ENCODE measurements around the gene SNTB2.

Gene SNTB2

DNA sequence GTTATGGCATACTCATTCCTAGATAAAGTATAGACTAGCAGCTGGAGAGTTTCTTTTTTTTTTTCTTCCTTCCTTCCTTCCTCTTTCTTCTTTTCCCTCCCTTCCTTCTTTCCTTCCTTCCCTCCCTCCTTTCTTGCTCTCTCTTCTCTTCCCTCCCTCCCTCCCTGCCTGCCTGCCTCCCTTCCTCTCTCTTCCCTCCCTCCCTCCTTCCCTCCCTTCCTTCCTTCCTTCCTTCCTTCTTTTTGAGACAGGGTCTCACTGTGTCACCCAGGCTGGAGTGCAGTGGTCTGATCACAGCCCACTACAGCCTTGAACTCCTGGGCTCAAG is 7.0 kb upstream of the SNTB2 start:
- DNase-seq (ENCODE audit: low read depth in 2 of 2) = no peak

DNA sequence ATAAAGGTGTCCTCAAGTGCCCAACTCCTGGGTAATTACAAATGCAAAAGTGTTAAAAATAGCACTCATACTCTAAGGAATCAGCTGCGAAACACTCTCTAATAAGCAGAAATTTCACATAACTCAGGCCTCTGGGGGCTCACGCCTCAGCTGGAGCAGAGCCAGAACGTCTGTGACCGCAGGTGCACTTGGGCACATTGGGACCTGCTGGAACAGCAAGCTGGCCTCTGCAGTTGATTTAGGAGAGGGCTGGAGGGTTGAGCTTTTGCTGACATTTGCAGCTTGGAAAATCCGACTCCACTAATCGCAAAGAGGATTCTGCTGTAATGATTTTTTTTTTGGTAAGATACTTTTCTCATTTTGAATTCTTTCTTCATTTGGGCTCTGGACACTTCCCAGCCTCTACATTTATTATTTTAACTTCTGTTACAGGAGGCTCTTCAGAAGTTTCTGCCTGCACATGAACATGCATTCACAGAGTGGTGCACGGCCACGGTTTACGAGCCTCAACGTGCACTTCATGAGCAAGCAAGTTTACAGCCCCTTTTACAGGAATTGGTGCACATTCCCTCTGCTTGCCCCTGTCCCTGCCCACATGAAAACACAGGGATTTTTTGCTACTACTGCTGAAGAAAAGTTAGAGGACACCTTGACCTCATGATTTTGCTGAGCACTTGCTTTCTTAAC is 4.1 kb upstream of the SNTB2 start:
- DNase-seq (ENCODE audit: low read depth in 2 of 2) = no peak

DNA sequence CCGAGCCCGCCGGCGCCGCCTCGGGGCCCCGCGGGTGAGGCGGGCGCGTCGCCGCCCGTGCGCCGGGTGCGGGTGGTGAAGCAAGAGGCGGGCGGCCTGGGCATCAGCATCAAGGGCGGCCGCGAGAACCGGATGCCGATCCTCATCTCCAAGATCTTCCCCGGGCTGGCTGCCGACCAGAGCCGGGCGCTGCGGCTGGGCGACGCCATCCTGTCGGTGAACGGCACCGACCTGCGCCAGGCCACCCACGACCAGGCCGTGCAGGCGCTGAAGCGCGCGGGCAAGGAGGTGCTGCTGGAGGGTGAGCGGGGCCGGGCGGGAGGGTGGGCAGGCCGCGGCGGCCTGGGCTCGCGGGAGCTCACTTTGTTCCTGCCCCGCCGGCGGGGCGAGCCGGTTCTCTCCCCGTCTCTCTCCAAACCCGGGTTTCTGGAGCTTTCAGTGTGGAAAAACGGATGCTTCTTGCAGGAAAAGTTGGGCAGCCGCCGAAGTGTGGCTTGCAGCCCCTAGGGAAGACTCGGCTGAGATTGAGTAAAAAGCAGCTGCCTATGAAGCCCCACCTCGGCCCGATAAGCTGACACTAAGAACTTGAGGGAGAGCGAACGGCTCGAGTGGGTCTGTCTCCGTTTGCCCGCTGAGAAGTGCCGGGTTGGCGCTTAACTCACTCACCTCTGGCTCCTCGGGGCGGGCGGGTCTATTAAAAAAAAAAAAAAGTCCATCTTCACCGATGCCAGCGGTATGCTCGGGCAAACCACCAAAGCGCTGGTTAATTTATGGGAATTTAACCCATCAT is 677 bp downstream of the SNTB2 start:
- DNase-seq (ENCODE audit: low read depth in 2 of 2) = peak in 1 of 2 donors; percentile 28

DNA sequence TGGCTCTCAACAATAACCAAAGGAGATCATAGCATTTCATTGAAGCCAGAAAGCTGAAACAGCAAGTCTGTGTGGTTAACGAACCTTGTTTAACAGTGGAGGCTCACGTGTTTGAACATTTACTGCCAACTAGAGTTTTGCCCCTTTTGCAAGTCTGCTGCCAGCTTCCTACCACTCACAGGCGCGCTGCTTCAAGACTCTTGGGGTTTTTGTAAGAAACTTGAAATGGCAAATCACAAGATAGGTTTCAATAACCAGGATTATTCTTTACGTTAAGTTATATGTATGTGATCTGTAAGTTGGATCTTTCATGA is 1.2 kb downstream of the SNTB2 start:
- DNase-seq (ENCODE audit: low read depth in 2 of 2) = no peak

DNA sequence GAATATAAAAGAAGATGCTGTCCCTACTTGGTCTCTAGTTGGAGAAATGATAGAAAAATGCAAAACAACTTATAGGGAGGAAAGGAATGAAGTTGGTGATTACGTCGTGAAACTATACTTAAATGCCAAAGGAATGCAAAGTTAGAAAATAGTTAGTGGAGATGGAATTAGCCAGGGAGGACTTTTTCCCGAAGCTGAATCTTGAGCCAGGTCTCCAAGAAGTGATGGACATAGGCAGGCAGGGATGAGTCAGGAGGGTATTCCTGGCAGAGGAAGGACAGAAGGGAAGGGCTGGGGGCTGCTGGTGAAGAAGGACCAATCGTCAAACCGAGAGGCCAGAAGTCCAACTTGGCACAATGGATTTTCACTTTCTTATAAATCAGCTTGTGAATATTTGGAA is 1.8 kb downstream of the SNTB2 start:
- DNase-seq (ENCODE audit: low read depth in 2 of 2) = no peak

DNA sequence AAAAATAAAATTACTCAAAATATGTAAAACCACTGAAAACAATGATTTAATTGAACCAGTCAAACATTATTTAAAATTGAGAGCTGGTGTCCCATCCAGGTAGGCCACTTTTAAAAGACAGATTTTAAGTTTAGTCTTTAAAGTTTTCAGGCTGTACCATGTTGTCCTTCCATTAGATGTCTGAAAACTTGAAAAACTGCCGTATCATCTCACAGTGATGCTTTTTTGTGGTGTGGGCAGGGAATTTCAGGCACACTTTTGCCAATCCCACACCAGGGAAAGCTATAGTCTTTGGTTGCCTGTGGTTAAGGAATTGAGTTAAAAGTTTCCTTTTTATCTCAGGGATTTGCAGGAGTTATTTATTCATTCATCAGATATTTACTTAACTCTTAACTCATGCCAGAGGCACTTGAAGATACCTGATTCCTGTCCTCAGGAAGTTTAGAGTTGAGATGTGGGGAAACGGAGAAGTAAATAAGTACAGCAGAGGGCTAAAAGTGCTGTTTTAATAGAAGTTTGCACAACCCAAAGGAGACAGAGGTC is 3.2 kb downstream of the SNTB2 start:
- no peak for DNase-seq (ENCODE audit: low read depth in 2 of 2)

DNA sequence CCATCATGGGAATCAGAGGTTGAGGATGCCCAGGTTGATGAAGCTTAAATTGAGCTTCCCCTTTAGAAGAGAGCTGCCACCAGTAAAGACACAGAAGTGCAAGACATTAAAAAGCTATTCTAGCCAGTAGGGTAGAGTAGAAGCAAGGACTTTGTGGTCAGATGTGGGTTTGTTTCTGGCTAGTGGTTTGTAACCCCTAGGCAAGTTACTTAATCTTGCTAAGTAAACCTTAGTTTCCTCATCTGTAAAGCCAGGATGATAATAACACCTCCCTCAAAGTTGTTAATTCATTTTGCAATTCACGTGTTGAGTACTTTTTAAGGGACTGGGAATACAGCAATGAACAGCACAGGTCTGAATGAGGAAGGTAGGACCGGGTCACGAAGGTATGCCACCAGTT is 3.6 kb downstream of the SNTB2 start:
- DNase-seq (ENCODE audit: low read depth in 2 of 2) = no peak

DNA sequence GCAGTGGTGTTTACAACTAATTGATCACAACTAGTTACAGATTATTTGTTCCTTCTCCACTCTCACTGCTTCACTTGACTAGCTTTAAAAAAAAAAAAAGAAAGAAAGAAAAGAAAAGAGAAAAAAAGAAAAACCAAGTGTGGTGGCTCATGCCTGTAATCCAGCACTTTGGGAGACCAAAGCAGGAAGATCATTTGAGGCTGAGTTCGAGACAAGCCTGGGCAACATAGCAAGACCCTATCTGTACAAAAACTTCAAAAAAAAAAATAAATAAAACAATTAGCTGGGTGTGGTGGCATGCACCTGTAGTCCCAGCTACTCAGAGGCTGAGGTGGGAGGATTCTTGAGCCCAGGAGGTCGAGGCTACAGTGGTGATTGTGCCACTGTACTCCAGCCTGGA is 4.2 kb downstream of the SNTB2 start:
- no peak for DNase-seq (ENCODE audit: low read depth in 2 of 2)

DNA sequence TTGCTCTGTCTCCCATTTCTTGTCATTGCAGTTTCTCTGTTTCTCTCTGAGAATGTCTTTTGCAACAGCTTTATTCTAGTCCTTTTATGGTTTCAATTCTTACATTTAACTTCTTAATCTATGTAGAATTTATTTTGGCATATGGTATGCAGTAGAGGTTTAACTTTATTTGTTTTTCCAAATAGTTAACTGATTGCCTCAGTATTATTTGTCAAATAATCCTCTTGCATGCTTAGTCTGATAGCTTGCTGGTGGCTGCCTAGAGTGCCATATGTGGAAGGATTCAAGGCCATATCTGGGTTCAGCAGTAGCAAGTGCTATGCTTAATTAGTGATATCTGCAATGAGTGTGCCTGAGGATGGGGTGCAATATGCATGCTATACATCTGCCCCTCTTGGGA is 6.9 kb downstream of the SNTB2 start:
- DNase-seq (ENCODE audit: low read depth in 2 of 2) = no peak

DNA sequence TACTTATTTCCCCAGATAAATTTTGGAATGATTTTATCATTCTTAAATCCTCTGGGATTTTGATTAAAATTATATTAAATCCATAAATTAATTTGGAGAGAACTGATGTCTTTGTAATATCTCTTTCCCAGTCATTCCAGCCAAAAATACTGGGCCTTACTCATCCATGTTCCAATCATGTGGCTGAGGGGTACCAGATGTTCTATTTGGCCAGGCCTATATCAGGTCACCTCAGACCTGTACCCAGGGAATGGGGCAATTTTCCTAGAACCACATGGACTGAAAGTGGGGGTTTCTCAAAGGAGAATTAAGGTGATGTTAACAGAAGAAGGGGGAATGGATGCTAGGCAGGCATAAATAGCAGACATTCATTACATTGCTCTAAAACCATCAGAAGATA is 7.5 kb downstream of the SNTB2 start:
- DNase-seq (ENCODE audit: low read depth in 2 of 2) = no peak

DNA sequence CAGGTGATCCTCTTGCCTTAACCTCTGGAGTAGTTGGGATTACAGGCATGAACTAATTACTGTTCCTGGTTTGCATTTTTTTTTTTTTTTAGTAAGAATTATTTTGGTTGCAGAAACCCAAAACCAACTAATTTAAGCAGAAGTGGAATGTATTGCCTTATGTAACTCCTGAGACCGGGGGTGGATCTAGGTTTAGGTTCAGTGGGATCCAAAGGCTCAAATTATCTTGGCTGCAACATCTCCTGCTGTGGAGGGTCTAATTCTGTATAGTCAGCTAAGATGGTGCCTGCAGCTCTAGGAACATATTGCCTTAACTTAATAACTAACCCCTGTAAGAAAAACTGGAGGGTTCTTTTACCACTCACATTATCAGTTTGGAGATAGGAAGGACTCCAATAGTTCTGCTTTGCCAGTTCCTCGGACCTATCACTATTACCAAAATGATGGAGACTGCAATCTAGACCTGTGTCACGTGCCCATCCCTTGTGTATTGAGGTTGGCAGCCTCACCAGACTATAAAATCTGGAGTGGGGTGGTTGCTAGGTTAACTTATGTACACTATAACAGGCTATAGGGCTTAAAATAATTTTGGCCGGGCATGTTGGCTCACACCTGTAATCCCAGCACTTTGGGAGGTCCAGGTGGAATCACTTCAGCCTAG is 8.5 kb downstream of the SNTB2 start:
- no peak for DNase-seq (ENCODE audit: low read depth in 2 of 2)

DNA sequence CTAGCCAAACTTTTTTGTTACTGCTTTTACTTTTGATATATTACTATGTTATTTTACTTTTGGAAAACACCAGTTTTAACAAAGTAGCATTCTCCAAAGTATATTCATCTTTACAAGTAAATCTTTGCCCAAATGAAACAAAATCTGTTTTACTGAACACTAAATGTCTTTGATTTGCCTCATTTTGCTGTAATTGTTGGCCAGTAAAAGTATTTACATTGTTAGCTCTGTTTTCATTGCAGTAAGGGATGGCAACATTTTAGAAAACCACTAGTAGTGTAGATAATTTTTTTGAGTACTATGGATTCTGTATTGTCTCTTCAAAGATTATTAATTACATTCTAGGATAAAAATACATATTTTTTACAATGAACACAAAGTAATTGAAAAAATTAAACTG is 10.6 kb downstream of the SNTB2 start:
- no peak for DNase-seq (ENCODE audit: low read depth in 2 of 2)

DNA sequence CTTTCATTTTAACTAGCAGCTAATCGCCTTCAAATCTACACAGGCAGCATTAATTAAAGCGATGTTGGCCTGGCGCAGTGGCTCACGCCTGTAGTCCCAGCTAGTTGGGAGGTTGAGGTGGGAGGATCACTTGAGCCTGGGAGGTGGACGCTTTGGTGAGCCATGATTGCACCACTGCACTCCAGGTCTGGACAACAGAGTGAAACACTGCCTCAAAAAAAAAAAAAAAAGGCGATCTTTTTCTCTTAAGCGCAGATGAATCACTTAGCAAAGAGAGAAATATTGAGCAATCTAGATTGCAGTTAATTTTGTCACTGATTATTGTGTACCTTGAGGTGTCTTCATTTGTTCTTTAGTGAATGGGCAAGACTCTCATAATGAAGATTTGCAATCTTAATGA is 12.4 kb downstream of the SNTB2 start:
- DNase-seq (ENCODE audit: low read depth in 2 of 2) = no peak

DNA sequence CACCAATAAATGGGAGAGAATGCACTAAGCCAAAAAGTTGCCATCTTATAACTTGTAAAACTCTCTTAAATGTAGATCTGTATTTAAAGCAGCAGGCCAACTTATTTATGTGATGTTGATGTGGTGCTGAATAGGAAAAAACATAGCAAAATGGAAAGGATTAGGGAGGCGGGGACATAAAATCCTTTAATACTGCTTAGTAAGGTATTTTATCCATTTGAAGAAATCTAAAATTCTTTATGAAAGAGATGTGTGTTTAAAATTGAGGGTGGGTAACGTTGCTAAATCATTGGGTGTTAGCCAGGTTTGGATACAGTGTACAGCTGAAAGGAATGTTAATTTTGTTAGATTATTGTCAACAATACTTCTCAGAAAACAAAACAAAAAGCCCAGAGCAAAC is 14.3 kb downstream of the SNTB2 start:
- no peak for DNase-seq (ENCODE audit: low read depth in 2 of 2)

DNA sequence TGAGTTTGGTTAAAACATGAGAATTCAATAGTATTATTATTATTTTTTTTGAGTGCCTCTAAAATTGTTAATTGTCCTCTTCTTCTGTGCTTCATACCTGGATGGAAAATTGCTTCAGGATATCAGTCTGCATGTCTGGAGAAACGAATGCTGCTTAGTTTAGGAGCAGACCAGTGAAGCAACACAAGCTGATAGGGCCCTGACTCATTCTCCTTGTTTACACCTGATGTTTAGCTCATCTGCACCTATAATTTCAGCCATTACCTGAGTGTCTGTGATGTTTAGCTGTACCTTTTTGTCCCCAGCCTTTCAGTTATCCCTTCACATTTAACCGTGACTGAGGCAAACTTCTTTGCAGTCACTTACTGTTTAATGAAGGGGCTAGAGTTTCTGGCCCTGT is 14.8 kb downstream of the SNTB2 start:
- DNase-seq (ENCODE audit: low read depth in 2 of 2) = no peak

DNA sequence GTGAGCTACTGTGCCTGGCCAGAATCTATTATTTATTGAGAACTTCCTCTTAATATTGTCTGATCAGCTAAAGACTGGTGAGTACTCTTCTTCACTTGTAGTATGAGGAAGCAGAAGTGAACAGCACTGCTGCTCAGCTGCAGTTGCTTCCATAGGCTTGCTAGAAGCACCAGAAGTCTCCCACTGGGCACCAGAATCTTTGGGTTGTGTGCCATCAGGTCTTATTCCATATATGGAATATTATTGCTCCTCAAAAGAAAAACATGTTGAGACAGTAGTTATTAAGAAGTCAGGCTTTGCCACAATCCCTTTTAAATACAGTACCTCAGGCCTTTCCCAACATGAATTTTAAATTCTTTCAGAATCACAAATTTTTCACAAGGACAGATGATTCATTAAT is 17.2 kb downstream of the SNTB2 start:
- no peak for DNase-seq (ENCODE audit: low read depth in 2 of 2)

DNA sequence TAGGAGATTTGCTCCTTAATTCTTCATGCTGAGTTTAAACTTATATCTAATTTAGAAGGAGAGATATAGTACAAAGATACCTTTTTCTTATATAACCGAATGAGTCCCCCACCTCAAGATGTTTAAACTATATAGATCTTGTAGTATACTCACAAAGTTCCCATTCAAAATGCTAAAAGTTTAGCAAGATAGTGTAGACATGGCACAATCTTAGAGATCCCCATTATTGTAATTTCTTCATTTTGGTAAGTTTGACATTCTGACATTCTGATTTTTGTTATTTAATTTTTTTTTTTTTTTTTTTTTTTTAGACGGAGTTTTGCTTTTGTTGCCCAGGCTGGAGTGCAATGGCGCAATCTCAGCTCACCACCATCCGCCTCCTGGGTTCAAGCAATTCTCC is 22.8 kb downstream of the SNTB2 start:
- no peak for DNase-seq (ENCODE audit: low read depth in 2 of 2)

DNA sequence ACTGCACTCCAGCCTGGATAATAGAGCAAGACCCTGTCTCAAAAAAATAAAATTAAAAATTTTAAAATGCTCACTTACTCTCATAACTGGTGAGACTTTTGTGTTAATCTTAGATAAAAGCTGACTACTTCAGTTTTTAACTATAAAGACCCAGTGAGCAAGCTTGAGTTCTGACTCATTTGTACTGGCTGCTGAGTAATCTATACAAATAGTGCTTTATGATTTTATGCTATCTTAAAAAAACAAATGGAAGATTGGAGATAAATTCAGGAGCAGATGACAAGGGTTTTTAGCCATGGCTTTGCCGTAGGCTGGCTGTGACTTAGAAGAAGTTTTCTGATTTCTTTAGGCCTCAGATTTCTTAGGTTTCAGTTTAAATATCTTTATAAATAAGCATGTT is 30.5 kb downstream of the SNTB2 start:
- DNase-seq (ENCODE audit: low read depth in 2 of 2) = no peak

DNA sequence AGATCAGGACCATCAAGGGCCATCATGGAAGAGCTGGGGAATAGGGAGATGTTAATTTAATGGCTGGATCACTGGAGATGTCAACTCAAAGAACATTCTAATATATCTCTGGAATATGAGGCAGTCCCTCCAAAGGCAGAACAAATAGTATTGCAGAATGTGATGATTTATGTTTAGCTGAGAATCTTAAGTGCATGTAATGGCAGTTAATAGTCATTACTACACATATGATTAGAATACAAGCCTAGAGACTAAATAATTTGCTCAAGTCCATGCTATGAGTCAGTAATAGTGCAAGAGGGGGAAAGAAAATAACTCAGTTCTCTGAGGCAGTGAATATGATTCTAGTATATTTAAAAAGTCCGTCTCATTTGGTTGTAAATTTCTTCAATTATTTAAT is 32.3 kb downstream of the SNTB2 start:
- no peak for DNase-seq (ENCODE audit: low read depth in 2 of 2)

DNA sequence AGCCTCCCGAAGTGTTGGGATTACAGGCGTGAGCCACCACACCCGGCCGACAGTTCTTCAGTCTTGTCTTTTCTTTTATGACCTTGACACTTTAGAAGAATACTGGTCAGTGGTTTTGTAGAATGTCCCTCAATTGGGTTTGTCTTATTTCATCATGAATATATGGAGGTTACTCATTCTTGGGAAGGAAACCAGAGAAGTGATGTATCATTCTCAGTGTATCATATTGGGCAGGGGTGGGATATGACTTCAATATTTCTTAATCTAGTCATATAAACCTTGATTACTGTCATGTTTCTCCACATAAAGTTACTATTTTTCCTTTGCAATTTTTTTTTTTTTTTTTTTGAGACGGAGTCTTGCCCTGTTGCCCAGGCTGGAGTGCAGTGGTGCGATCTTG is 36.9 kb downstream of the SNTB2 start:
- DNase-seq (ENCODE audit: low read depth in 2 of 2) = no peak

DNA sequence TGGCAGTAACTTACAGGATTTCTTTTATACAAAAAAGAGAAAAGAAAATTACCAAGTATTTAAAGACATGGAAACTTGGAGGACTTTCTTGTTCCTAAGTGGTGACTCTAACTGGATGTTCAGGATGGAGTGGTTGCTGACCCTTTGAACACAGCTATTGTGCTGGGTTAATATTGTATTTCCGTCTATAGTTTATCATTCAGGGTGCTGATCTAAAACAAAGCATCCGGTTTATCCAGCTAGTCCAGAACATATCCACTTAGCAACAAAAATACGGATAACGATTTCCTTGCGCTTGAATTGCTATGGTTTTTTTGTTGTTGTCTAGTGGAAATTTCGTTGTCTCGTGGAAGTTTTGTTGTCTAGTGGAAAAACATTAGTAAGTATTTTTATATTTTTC is 38.2 kb downstream of the SNTB2 start:
- no peak for DNase-seq (ENCODE audit: low read depth in 2 of 2)

DNA sequence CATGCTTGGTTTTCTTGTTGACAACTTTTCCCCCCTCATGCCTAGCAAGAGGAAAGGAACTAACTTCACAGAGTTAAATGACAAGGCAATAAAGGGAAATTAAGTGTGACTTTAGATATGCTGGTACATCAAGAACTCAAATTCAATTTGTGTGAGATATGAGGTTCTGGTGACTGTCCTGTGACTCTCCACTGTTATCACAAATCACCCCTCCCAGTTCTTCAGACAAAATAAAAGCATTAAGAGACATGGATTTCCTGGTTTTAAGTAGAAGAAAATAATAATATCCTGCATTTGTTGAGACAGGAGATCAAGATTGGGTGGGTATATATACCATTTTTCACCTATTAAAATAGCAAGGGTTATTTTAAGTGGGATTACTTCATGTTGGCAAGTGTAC is 46.2 kb downstream of the SNTB2 start:
- DNase-seq (ENCODE audit: low read depth in 2 of 2) = no peak

DNA sequence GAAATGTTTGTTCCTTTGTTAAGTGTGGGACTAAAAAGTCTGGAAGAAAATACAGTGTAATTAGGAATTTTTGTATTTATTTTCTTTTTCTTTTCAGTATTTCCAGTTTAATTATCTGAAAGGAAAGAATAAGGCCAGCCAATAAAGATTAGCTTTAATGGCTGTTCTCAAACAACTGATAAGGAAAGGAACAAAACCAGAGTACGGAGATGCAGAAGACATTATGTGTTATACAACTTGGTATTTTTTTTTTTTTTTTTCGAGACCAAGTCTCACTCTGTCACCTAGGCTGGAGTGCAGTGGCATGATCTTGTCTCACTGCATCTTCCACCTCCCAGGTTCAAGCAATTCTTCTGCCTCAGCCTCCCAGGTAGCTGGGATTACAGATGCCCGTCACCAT is 47.5 kb downstream of the SNTB2 start:
- DNase-seq (ENCODE audit: low read depth in 2 of 2) = no peak
